Measurements from ENCODE around the gene GSS.

The GSS gene

GRCh38 chr20:34993941-34994508 lies 38.4 kb upstream of the GSS start:
- no peak for DNase-seq (ENCODE audit: low spot score)

GRCh38 chr20:34992751-34993417 lies 37.3 kb upstream of the GSS start:
- DNase-seq (ENCODE audit: low spot score): no peak

- no peak for DNase-seq (ENCODE audit: low spot score)
These were observed 35.1 kb upstream of the GSS start for GRCh38 chr20:34990661-34991214.

GRCh38 chr20:34990231-34990630 lies 34.6 kb upstream of the GSS start:
- DNase-seq (ENCODE audit: low spot score): no peak

GRCh38 chr20:34989670-34990069 lies 34.1 kb upstream of the GSS start:
- DNase-seq (ENCODE audit: low spot score): no peak

GRCh38 chr20:34989118-34989517 lies 33.5 kb upstream of the GSS start:
- no peak for DNase-seq (ENCODE audit: low spot score)

GRCh38 chr20:34988191-34988540 lies 32.6 kb upstream of the GSS start:
- DNase-seq (ENCODE audit: low spot score): no peak

GRCh38 chr20:34987288-34988190 lies 31.9 kb upstream of the GSS start:
- DNase-seq (ENCODE audit: low spot score): no peak

- no peak for DNase-seq (ENCODE audit: low spot score)
These were observed 31.0 kb upstream of the GSS start for GRCh38 chr20:34986311-34987287.

- no peak for DNase-seq (ENCODE audit: low spot score)
These were observed 30.1 kb upstream of the GSS start for GRCh38 chr20:34985461-34986310.

GRCh38 chr20:34984756-34985261 lies 29.2 kb upstream of the GSS start:
- no peak for DNase-seq (ENCODE audit: low spot score)

- no peak for DNase-seq (ENCODE audit: low spot score)
These were observed 28.6 kb upstream of the GSS start for GRCh38 chr20:34983995-34984735.

GRCh38 chr20:34983089-34983820 lies 27.6 kb upstream of the GSS start:
- DNase-seq (ENCODE audit: low spot score): no peak

GRCh38 chr20:34982270-34983088 lies 26.9 kb upstream of the GSS start:
- no peak for DNase-seq (ENCODE audit: low spot score)

- no peak for DNase-seq (ENCODE audit: low spot score)
These were observed 25.1 kb upstream of the GSS start for GRCh38 chr20:34980543-34981233.

GRCh38 chr20:34979366-34980153 lies 24.0 kb upstream of the GSS start:
- no peak for DNase-seq (ENCODE audit: low spot score)

Data from AG20443 (cell line).